ENCODE measurements around the gene XXYLT1.

Gene XXYLT1

GRCh38 chr3:195270817-195271409 is at the start of gene XXYLT1:
XXYLT1 (minus strand) TSS chr3:195271159; CDS start chr3:195271058, 101 bp downstream.
- peak; percentile 87 for DNase-seq (ENCODE audit: low read depth)
- TF ChIP-seq, protein P1, sequence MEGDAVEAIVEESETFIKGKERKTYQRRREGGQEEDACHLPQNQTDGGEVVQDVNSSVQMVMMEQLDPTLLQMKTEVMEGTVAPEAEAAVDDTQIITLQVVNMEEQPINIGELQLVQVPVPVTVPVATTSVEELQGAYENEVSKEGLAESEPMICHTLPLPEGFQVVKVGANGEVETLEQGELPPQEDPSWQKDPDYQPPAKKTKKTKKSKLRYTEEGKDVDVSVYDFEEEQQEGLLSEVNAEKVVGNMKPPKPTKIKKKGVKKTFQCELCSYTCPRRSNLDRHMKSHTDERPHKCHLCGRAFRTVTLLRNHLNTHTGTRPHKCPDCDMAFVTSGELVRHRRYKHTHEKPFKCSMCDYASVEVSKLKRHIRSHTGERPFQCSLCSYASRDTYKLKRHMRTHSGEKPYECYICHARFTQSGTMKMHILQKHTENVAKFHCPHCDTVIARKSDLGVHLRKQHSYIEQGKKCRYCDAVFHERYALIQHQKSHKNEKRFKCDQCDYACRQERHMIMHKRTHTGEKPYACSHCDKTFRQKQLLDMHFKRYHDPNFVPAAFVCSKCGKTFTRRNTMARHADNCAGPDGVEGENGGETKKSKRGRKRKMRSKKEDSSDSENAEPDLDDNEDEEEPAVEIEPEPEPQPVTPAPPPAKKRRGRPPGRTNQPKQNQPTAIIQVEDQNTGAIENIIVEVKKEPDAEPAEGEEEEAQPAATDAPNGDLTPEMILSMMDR (IDR thresholded peaks at IDR 0.05; ENCODE audit: insufficient read depth, low read depth, low read length, missing control alignments) = peak; percentile 47

GRCh38 chr3:195319060-195319459 is 48.1 kb upstream of the XXYLT1 start:
- no peak for DNase-seq (ENCODE audit: low read depth)
- TF ChIP-seq, protein P1 (IDR thresholded peaks at IDR 0.05; ENCODE audit: insufficient read depth, low read depth, low read length, missing control alignments) = no peak
- H3K4me3 ChIP-seq (ENCODE audit: low read length) = no peak overlapping the region

More at GRCh38 chr3:195270817-195271409, at the start of gene XXYLT1:
- peak within 1 kb of the TSS; percentile 73 for H3K4me3 ChIP-seq (ENCODE audit: low read length)

DNA sequence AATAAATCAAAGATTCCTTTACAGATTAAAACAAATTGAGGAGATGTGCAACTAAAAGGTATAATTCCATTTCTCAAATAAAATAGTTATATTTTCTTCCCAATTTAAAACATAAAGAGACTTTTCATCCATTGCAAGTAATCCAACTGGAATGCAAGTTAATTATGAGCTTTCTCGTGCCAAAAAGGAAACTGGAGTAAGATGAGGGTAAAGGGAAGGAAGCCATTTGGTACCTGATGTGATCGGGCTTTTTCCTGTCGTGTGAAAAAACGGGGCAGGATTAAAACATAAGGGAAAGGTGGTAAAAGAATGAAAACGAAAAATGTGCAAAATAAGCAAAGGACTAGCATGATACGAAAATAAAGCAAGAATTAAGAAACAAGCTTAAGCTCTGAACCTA is 41.8 kb upstream of the XXYLT1 start:
- no peak for DNase-seq (ENCODE audit: low read depth)
- no peak overlapping the region for H3K4me3 ChIP-seq (ENCODE audit: low read length)
- TF ChIP-seq, protein P1 (IDR thresholded peaks at IDR 0.05; ENCODE audit: insufficient read depth, low read depth, low read length, missing control alignments) = no peak

DNA sequence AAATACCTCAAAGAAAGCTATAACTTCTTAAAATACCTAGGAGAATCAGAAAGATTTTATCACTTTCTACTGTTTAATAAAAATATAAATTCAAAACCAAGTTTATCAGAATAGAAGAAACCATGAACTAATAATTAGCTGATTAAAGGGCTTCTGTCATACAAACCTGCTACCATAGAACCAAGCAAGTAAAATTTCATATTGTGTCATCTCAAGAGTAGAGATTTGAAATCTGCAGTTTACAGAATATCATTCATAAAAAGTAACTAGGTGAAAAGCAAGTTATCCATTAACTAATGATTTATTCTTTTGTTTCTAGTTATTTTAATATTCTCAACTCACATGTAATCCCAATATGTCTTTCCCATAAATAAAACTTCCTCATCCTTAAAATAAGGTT is 36.8 kb upstream of the XXYLT1 start:
- DNase-seq (ENCODE audit: low read depth) = no peak
- TF ChIP-seq, protein P1 (IDR thresholded peaks at IDR 0.05; ENCODE audit: insufficient read depth, low read depth, low read length, missing control alignments) = no peak
- no peak overlapping the region for H3K4me3 ChIP-seq (ENCODE audit: low read length)

DNA sequence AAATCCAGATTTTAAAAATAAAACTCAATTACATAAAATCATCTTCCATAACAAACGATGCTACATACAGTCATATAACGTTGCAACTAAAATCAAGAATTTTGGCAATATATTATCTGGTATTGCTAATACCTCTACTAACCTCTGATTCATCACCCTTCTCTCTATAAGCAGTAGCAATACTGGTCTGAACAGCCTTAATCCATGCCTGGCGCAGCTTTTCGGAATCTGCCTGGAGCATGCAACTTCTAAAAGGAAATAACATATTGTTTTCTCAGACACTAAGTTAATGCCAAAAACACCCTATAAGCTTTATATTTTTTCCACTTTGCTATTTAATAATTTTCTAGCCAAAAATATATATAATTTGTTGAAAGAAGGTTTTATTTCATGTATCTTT is 35.4 kb upstream of the XXYLT1 start:
- no peak overlapping the region for H3K4me3 ChIP-seq (ENCODE audit: low read length)
- TF ChIP-seq, protein P1 (IDR thresholded peaks at IDR 0.05; ENCODE audit: insufficient read depth, low read depth, low read length, missing control alignments) = no peak
- DNase-seq (ENCODE audit: low read depth) = no peak

DNA sequence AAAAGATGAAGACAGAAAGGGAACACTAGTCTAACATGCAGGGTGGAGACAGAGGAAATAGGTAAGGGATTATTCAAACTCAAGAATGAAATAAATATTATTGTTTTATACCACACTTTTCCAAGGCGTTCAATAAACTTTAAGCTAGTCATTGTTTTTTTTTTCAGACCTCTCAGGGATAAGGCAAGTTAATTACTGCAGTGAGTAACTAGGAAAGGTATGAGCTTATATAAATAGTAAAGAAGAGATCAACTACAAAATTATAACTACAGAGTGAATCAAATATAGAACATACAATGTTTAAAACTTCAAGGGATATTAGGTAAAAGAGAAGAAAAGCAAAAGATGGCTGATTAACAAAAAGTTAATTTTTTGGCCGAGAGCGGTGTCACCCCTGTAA is 31.5 kb upstream of the XXYLT1 start:
- no peak overlapping the region for H3K4me3 ChIP-seq (ENCODE audit: low read length)
- no peak for DNase-seq (ENCODE audit: low read depth)
- TF ChIP-seq, protein P1 (IDR thresholded peaks at IDR 0.05; ENCODE audit: insufficient read depth, low read depth, low read length, missing control alignments) = no peak

GRCh38 chr3:195297446-195297845 is 26.5 kb upstream of the XXYLT1 start:
- no peak for DNase-seq (ENCODE audit: low read depth)
- TF ChIP-seq, protein P1 (IDR thresholded peaks at IDR 0.05; ENCODE audit: insufficient read depth, low read depth, low read length, missing control alignments) = no peak
- no peak overlapping the region for H3K4me3 ChIP-seq (ENCODE audit: low read length)
